Measurements from ENCODE around the gene TBC1D22A. TPM values are rescaled to one million over a fixed set of nuclear protein-coding genes. Genes with fewer than 3 reads are reported as not detected.

The TBC1D22A gene
- total and polyA plus RNA-seq, 2 donors (not counting 3 experiments of a cell fraction or from before 2014, with no cell fraction given) = 26.1 to 32.4 TPM

- BruUV-seq (replicated peaks) = no TSS peak
- no peak for FAIRE-seq
- ChIA-PET CTCF (no interaction called here), POLR2A (no interaction called here)
- Histone ChIP-seq H3K4me2 (ENCODE audit: insufficient read depth, low read length) (no peak overlapping the region), H3K27ac (ENCODE audit: insufficient read depth, low read depth, low read length) (no peak overlapping the region), H3K4me1 (ENCODE audit: control insufficient read depth, extremely low read depth, insufficient read depth, low read length) (no peaks in the 10 kb centered on the region), H2AFZ (ENCODE audit: low read depth, low read length) (no peak overlapping the region), H3K9me3 (replicated peaks; ENCODE audit: control insufficient read depth, insufficient read depth, low read length) (no peaks in the 10 kb centered on the region), H3K4me3 (replicated peaks in 1 of 3; ENCODE audit: insufficient read depth in 1 of 3, low read depth in 1 of 3, low read length in 3 of 3) (no peak overlapping the region), H3K27me3 (ENCODE audit: control insufficient read depth in 2 of 2, insufficient read depth in 2 of 2, low read length in 2 of 2) (no peaks in the 10 kb centered on the region), H3K36me3 (ENCODE audit: control insufficient read depth in 2 of 2, extremely low read depth in 1 of 2, insufficient read depth in 2 of 2, low read length in 2 of 2) (no peaks in the 10 kb centered on the region), H3K79me2 (ENCODE audit: control insufficient read depth, insufficient read depth, low read length) (no peaks in the 10 kb centered on the region), H4K20me1 (replicated peaks; ENCODE audit: control insufficient read depth, extremely low read depth, insufficient read depth, low read length) (no peaks in the 10 kb centered on the region), H3K9me1 (replicated peaks; ENCODE audit: control insufficient read depth, extremely low read depth, insufficient read depth, low read length) (no peaks in the 10 kb centered on the region), H3K9ac (replicated peaks; ENCODE audit: extremely low read depth, insufficient read depth, low read length) (no peak overlapping the region)
- dilution Hi-C loops (cut with MboI; ENCODE audit: extremely low pct_ligation_motif_present, low sequenced_read_pairs) (no loop called here), intact Hi-C loops (cut with micrococcal nuclease) (no loop called here)
- TF ChIP-seq MAX (IDR thresholded peaks at IDR 0.05; ENCODE audit: insufficient read depth, insufficient read length) (no peak), EZH2 (IDR thresholded peaks at IDR 0.05; ENCODE audit: borderline replicate concordance, low read depth, low read length, severe bottlenecking) (no peak), POLR2A (IDR thresholded peaks at IDR 0.05; ENCODE audit: low read depth, low read length) (no peak), MYC (IDR thresholded peaks at IDR 0.05; ENCODE audit: low read depth, low read length) (no peak), CTCF (IDR thresholded peaks at IDR 0.05; ENCODE audit: extremely low read depth in 1 of 2, insufficient read depth in 1 of 2, low read depth in 1 of 2, low read length in 2 of 2) (no peak), FOS (IDR thresholded peaks at IDR 0.05; ENCODE audit: borderline replicate concordance, insufficient read depth, low read length) (no peak), POLR2AphosphoS5 (IDR thresholded peaks at IDR 0.05; ENCODE audit: insufficient read depth, low read depth, low read length) (no peak), GATA2 (IDR thresholded peaks at IDR 0.05; ENCODE audit: insufficient read depth, insufficient read length, low read depth, low read length) (no peak), JUN (IDR thresholded peaks at IDR 0.05; ENCODE audit: borderline replicate concordance, insufficient read depth, insufficient read length, low read depth) (no peak)
- DNase-seq (ENCODE audit: low read depth, low spot score) = no peak
Observed at GRCh38 chr22:47098554-47098953, 336.1 kb downstream of the TBC1D22A start.
